Adipose tissue (tissue), 3 donors: ENCODE data around the gene SLC47A2. TPM values are rescaled to one million over a fixed set of nuclear protein-coding genes. Genes with fewer than 3 reads are reported as not detected.

Source experiments
- H3K27ac ChIP-seq: one replicate; pipeline ENCODE4 v1.5.1; 2013; ENCODE audit warnings: low read depth, low read length
- WGBS, 3 donors: extraction: QIAGEN DNeasy Blood & Tissue Kit; methylation state at CpG; one replicate each; pipeline ENCODE4 v1.1.7; 2013; 5-methylcytosine and 5-hydroxymethylcytosine counted together
- polyA plus RNA-seq, 3 donors: library from polyadenylated mRNA; stranded (reverse); fragments of 200-250 nt; gene quantifications; one replicate each; pipeline ENCODE4 v1.2.3, GENCODE V29; 2013
- donor health status: healthy with polysubstance abuse.
- donor health status: Bipolar disorder and iron deficiency.
- donor health status: healthy.

Gene SLC47A2
- polyA plus RNA-seq, 3 donors, result not detected

GRCh38 chr17:19717411-19717908 lies 1.1 kb upstream of the SLC47A2 start:
- H3K27ac ChIP-seq, result no peak overlapping the region
- 79 to 86% (median 85%) methylated on average over 10 of the region's 10 CpGs for WGBS, 3 donors

- H3K27ac ChIP-seq, result no peak overlapping the region
- 90 to 96% (median 95%) methylated on average over 7 of the region's 7 CpGs for WGBS, 3 donors
These were observed 612 bp upstream of the SLC47A2 start for GRCh38 chr17:19717031-19717360.

DNA sequence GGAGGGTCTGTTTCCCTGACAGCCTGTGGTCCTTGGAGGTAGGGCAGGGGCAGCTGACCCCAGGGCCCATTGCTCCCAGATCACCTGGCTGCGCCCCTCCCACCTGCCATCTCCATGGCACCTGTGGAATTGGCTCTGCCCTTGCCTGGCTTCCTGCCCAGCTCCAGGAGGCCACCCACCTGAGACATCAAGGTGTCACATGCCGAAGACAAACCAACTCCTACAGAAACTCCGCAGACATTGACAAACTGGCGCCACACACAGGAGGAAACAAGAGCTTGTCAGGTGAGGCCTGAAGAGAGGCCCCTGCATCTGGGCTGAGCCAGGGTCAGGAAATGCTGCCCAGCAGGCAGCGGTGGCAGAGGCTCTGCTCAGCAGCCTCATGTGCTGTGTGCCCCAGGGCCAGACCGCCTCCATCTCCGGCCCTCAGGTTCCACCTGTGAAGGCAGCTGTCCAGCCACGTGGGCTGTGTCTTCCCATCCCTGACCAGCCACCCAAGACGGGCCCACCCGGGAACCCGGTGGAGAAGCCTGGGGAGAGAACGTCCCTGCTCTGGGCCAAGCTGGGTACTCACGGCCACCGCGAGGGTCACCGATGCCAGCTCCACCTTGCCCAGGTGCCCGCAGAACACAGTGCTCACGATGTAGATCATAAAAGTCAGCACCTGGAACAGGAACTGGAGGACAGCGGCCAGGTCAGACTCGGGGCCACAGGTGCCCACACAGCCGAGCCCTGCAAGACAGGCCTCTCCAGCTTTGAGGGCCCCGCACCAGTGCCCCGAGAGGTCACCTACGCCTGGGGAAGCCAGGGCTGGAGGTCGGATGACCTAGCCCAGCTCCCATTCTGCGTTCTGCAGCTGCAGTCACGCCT lies 1.6 kb downstream of the SLC47A2 start:
- H3K27ac ChIP-seq, result no peak overlapping the region
- WGBS, 3 donors, result 88 to 96% (median 94%) methylated on average over 27 of the region's 27 CpGs

DNA sequence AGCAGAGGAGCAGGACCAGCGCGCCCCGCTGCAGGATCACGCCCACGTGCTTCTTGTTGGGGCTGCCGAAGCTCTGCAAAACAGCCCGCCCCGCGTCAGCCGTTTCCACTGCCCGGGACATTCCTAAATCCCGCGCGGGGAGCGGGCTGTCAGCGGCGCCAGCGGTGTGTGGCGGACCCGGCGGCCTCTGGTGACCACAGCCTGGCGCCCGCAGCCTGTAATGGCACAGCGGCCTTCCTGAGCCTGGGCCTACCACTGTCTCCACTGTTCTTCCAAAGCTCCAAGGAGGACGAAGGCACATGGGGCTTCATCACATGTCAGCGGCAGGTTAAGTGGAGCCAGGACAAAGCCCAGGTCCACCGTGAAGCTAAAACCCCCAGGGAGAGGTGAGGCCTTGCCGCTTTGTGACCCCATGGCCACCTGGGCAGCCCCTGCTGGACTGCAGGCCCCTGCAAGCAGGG lies 2.5 kb downstream of the SLC47A2 start:
- 89 to 94% (median 92%) methylated on average over 26 to 28 of the region's 28 CpGs for WGBS, 3 donors

GRCh38 chr17:19713462-19713861 lies 2.9 kb downstream of the SLC47A2 start:
- no peak overlapping the region for H3K27ac ChIP-seq
- WGBS, 3 donors, result 83 to 88% (median 83%) methylated on average over 16 of the region's 16 CpGs

More for the DNA sequence above, 2.5 kb downstream of the SLC47A2 start:
- no peak overlapping the region for H3K27ac ChIP-seq

GRCh38 chr17:19712436-19713004 lies 3.9 kb downstream of the SLC47A2 start:
- no peak overlapping the region for H3K27ac ChIP-seq
- 81 to 87% (median 82%) methylated on average over 12 of the region's 12 CpGs for WGBS, 3 donors

GRCh38 chr17:19709841-19710240 lies 6.5 kb downstream of the SLC47A2 start:
- WGBS, 3 donors, result 81 to 92% (median 91%) methylated on average over 3 of the region's 3 CpGs
- H3K27ac ChIP-seq, result no peak overlapping the region

DNA sequence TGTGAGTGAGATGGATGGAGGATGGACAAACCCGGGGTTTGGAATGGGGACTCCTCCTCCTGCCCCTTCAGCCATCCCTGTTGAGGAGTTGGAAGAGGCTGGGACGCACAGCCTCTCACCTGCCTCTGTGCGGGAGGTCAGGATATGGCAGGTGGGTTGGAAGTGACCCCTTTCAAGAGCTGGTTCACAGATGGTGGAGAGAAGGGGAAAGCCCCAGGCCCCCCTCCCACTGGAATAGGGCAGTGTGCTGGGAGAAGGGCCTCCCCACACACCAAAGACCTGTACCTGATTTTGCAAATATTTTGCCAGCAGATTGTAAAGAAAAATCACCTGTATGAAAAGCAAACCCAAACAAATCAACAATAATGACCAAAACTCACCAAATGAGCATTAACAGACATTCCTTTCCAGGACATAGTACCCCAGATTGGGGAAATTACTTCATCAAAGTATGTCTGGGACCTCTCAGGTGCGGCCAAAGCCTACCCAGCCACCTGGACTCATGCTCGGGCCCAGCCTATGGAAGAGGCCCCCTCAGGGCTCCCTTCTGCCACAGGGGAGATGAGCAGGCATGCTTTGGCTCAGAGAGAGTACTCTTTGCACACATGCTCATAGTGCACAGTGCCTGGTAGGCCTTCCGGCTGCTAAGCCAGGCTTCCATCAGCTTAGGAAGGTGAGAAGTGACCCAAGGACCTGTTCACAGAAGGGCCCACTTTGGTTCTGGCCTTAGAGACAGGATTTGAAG lies 7.8 kb downstream of the SLC47A2 start:
- no peak overlapping the region for H3K27ac ChIP-seq

DNA sequence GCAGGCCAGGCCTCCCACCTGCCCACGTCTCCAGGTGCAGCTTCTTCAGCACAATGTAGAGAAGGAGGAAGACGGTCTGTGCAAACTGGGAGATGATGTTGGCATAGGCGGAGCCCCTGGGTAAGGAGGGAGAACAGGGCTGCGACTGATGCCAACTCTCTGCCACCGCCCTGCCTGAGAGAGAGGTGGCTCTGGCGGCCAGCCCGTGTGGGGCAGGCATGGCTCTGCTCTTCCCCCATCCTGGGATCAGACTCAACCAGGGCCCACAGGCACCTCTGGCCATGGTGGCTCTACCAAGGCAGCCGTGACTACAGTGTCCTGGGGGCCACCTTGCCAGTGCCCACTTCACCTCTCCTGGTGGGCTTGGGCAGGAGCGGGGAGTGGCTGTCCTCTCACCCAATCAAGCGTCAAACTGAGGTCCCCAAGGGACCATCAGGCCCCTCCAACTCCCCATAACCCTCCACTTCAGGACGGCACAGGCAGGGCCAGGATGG lies 8.6 kb downstream of the SLC47A2 start:
- no peak overlapping the region for H3K27ac ChIP-seq
- 79 to 90% (median 90%) methylated on average over 10 to 11 of the region's 11 CpGs for WGBS, 3 donors

More for the DNA sequence above, 7.8 kb downstream of the SLC47A2 start:
- 88 to 91% (median 89%) methylated on average over 6 of the region's 6 CpGs for WGBS, 3 donors

- no peak overlapping the region for H3K27ac ChIP-seq
- WGBS, 3 donors, result 79 to 81% (median 80%) methylated on average over 11 to 12 of the region's 12 CpGs
These were observed 9.3 kb downstream of the SLC47A2 start for GRCh38 chr17:19706791-19707727.

DNA sequence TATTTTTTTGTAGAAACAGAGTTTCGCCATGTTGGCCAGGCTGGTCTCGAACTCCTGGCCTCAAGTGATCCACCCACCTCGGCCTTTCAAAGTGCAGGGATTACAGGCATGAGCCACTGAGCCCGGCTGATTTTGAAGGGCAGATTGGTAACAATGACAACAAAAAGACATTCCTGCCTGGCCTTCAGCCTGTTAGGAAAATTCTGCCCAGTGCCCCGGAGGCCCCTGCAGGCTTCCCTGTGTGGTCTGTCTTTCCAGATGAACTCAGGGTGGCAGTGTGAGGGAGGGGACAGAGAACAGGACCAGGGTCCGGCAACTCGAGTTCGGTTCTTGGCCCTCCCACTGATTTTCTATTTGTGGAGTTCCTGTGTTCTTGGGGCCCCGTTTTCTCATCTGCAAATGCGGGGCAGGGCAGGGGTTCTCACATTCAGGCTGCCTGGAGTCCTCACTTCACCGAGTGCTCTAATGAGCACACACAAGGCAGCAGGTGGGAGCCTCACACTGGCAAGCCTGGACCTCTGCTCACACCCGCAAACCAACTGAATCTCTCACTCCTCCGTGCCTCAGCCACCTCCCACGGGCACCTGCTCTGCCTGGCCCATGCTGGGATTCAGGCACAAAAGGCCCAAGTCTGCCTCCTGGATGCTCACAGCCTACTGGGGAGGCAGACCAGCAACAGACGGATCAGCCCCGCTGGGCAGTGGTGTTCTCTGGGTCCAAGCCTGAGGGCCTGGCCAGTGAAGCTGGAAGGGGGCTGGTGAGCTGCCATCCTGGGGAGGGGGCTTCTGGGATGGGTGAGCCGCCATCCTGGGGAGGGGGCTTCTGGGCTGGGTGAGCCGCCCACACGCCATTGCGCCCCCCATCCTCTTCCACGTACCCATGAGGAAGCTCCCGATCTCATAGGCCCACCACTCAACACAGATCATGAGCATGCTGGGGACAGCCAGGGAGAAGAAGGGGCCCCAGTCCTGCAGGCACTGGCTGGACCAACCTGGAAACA lies 10.3 kb downstream of the SLC47A2 start:
- H3K27ac ChIP-seq, result no peak overlapping the region
- 85 to 91% (median 90%) methylated on average over 22 of the region's 22 CpGs for WGBS, 3 donors

DNA sequence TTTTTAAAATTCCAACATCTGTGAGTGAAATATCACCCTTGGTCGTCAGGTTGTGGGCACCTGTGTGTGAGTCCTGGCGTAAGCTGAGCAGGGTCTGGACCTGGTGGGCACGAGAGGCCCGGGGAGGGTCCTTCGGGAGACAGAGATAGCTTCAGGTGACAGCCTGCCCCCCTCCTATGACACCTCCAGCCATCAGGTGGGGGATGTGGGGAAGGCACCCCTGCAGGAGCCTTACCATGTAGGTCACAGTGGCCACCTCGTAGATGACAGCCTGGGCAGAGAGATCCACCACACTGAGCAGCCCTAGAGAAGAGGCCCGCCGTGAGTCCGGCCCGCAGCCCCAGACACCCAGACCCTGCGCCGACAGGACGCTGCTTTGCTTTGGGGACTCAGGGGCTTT lies 11.2 kb downstream of the SLC47A2 start:
- 82 to 90% (median 83%) methylated on average over 11 to 13 of the region's 13 CpGs for WGBS, 3 donors
- no peak overlapping the region for H3K27ac ChIP-seq

GRCh38 chr17:19703828-19704613 lies 12.4 kb downstream of the SLC47A2 start:
- WGBS, 3 donors, result 69 to 72% (median 70%) methylated on average over 17 of the region's 17 CpGs
- H3K27ac ChIP-seq, result no peak overlapping the region

DNA sequence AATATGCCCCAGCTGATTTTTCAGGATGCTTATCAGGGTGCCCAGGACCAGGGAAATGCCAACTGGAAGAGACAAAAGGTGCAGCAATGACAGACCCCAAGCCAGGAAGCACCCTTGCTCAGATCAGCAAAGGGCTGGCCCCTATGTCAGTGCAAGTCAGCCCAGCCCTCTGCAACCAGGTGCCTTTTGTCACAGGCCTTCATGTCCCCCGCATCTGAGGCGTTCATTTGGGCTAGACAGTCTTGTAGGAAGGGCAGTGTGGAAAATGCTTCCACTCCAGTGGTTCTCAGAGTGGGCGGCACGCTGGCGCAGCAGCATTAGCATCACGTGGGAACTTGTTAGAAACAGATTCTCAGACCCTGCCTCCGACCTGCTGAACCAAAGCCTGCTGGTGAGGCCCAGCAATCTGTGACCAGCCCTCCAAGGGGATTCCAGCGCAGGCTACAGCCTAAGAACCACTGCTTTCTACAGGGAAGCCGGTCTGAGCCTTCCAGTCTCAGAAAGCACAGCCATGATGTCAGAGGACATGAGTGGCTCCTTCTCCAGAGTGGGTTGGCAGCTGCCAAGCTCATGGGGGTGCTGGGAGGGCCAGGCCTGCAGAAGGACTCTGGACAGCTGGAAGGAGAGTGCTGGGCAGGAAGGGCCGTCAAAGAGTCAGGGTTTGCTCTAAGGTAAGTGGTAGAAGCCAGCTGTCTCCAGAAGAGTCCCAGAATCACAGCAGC lies 13.1 kb downstream of the SLC47A2 start:
- H3K27ac ChIP-seq, result no peak overlapping the region
- WGBS, 3 donors, result 68 to 80% (median 69%) methylated on average over 10 of the region's 10 CpGs

- 64 to 70% (median 67%) methylated on average over 4 of the region's 4 CpGs for WGBS, 3 donors
- no peak overlapping the region for H3K27ac ChIP-seq
These were observed 14.2 kb downstream of the SLC47A2 start for GRCh38 chr17:19702217-19702641.
